Coronary artery (tissue), 2 donors: ENCODE measurements around the gene AQP7.
A peak's percentile ranks its signal among the peaks of the same experiment; 100 is the strongest.
"Not testable (repeated sequence)": the region's sequence is repeated elsewhere in the genome, so short reads cannot be mapped to it uniquely, and the experiment has no call there.

Experiments
- DNase-seq: peaks from one replicate; pipeline ENCODE4 v3.0.0-alpha.2; 2017; ENCODE audit warnings: low spot score
- H3K27ac ChIP-seq, 2 donors: fragments of 200-600 bp; sonication (generic); one replicate each; pipeline ENCODE4 v1.5.1; 2016 to 2019
- H3K4me3 ChIP-seq: fragments of 200-600 bp; sonication (generic); 2 replicates; pipeline ENCODE4 v1.5.1; 2016; ENCODE audit warnings: mild to moderate bottlenecking, moderate library complexity
- TF ChIP-seq, protein P1 (sequence below): fragments of 200-600 bp; sonication (generic); IDR thresholded peaks from one replicate; pipeline ENCODE4 v1.5.1; 2019; ENCODE audit warnings: antibody characterized with exemption

AQP7 gene

DNA sequence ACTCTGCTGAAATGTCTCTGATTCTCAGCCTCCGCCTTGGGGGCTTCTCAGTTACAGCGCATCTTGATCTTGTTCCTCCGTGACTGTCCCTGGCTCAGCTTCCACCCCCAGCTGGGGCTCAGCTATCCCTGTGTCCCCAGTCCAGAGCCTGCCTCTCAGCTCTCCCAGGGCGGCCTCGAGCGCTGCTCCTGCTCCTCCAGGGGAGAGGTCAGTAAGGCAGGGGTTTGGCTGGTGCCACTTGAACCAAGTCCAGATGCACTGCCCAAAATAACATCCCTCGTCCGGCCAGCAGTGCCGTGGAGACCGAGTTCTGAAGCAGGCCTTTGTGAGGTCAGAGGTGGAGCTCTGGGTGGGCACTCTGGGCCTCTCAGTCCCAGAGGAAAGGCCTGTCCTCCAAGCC lies at the start of gene AQP7:
Gene AQP7 (minus strand): TSS at position 198 of the 400 bp plus-strand sequence. CDS start 1,306 bp downstream, outside the sequence.
- peak within 1 kb of the TSS; percentile 51 to 88 for H3K27ac ChIP-seq
- H3K4me3 ChIP-seq = peak within 1 kb of the TSS; percentile 51
- DNase-seq = not testable (repeated sequence)

DNA sequence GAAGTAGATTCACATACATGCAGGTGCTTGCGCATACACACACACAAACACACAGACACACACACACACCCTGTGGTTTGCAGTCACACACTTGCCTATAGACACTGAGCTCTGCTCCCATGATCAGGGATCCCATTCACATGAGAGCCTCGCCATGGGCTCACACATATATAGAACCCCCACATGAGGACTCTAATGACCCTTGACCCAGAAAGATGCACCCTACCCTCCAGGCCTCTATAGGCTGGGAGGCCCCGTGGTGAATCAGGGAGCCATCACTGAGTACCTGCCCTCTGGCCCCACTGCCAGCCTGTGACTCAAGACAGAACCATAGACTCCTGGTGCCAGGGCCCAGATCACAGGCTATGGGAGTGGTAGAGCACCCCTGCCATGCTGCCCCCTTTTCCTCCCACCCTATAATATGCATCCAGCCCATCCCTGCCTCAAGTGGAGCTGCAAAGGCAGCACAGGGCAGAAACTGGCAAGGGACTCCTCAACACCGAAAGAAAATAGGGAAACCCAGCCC lies 48.3 kb upstream of the AQP7 start:
- H3K4me3 ChIP-seq = no peak overlapping the region
- no peak overlapping the region for H3K27ac ChIP-seq
- TF ChIP-seq, protein P1, sequence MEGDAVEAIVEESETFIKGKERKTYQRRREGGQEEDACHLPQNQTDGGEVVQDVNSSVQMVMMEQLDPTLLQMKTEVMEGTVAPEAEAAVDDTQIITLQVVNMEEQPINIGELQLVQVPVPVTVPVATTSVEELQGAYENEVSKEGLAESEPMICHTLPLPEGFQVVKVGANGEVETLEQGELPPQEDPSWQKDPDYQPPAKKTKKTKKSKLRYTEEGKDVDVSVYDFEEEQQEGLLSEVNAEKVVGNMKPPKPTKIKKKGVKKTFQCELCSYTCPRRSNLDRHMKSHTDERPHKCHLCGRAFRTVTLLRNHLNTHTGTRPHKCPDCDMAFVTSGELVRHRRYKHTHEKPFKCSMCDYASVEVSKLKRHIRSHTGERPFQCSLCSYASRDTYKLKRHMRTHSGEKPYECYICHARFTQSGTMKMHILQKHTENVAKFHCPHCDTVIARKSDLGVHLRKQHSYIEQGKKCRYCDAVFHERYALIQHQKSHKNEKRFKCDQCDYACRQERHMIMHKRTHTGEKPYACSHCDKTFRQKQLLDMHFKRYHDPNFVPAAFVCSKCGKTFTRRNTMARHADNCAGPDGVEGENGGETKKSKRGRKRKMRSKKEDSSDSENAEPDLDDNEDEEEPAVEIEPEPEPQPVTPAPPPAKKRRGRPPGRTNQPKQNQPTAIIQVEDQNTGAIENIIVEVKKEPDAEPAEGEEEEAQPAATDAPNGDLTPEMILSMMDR = no peak
- DNase-seq = no peak

DNA sequence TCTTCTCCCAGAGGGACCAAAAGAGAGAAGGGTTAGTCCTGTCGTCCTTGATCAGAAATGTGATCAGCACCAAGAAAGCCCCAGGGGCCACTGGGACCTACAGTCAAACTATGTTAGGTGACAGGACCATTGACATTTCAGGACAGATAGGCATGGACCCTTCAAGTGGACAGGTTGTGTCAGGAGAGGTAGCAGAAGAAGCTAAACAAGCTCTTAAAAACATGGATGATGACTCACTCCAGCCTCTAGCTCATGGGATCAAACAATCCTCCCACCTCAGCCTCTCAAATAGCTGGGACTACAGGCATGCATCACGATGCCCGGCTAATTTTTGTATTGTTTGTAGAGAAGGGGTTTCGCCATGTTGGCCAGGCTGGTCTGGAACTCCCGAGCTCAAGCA lies 47.3 kb upstream of the AQP7 start:
- no peak overlapping the region for H3K4me3 ChIP-seq
- TF ChIP-seq, protein P1 = no peak
- no peak for DNase-seq
- H3K27ac ChIP-seq = no peak overlapping the region

DNA sequence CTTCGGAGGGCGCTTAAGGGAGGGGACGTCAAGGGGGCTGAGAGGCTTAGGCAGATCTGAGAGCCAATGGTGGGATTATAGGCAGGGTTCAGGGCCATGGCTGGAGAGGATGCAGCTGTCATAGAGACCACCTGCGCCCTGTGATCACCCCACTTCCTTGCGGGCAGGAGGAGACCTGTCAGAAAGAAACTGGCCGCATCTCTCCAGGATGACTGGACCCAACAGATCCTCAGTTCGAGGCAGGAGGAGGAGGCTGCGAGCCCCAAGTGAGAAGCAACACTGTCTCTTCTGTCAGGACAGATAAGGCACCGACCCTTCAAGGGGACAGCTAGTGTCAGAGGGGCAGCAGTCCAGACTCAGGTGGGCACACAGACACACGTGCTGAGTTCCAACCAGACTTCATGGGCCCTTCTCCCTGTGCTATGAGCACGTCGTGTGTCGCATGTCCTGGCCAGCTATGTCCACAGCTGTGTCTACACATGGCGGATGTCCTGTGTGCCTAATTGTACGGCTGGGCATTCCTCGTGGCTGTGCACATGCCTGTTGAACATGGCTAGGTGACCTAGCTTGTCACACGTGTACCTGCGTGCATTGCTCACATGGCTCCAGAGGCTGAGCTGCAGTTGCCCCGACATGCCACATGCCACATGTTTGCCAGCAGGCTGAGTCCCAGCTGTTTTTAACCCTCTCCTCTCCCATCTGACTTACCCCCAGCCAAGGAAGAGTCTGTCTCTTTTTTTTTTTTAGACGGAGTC lies 45.6 kb upstream of the AQP7 start:
- TF ChIP-seq, protein P1 = no peak
- Histone ChIP-seq H3K27ac (peak overlapping the region in 1 of 2 donors; percentile 63), H3K4me3 (peak overlapping the region; percentile 71)
- no peak for DNase-seq

DNA sequence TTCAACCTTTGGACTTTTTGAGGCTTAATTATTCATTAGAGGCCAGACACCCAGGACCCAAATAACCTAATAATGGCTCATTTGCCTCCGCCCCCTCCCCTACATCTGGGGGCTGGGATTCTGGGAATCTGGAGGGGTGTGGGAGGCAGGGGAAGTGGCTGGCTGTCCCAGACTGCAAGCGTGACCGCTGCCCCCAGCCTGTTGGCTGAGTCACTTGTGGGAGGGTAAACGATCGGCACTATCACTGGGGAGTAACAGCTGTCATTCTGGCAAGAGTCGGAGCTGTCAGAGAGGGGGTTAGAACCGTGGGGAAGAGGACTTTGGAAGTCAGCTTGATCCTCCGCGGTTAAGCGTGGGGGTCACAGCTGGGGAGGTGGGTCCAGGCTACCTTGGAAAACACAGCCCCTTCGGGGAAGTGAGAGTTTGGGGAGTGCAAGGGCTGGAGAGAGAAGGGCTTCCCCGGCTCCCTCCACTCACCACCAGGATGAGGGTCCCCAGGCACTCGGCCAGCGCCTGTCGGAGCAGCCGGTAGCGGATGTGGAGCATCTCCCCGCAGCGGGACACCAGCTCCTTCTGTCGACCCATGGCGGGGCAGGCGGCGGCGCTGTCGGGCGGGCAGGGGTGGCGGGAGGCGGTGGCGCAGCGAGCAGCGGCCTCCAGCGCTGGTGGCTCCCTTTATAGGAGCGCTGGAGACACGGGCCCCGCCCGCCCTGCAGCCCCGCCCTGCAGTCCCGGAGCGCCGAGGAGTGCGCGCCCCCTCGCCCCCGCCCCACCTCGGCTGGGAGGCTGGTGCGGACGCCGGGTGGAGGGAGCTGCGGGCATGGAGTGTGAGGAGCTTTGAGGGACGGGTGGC lies 44.8 kb upstream of the AQP7 start, which contains the start of gene AQP3:
Gene AQP3 (minus strand): TSS at position 648 of the 853 bp plus-strand sequence. CDS start 63 bp downstream, at position 585.
- H3K27ac ChIP-seq = peak within 1 kb of the TSS in 1 of 2 donors; percentile 63
- peak within 1 kb of the TSS; percentile 71 for H3K4me3 ChIP-seq
- no peak for DNase-seq
- TF ChIP-seq, protein P1 = peak; percentile 30

DNA sequence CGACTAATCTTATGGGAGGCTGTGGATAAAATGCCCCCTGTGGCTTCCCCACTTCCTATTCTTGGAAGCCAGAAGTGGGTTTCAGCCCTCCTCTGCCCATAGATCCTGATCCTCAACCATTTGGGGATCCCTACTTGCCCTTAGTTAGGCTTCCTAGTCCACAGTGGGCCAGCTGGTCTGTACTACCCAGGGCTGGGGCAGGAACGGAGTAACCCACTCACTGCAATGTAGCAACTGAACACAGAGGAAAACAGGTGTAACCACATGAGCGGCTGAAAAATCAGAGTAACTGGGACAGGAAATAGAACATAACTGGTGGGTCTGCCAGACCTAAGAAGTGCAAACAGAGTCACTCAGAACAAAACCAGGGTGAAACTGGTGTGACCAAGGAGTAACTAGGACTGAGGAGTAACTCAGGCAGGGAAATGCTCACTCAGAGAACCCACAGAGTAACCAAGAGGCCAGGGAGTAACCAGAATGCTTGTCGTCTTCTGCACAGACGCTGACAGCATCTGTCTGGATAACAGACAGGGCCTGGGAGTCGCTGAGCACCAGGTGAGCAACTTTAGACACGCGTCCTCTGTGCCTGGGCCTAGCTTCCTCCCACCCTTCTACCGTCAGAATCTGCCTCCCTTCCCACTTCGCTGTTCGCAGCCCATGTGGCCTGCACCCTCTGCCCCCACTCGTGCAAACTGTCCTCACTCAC lies 44.0 kb upstream of the AQP7 start:
- DNase-seq = no peak
- TF ChIP-seq, protein P1 = no peak
- peak overlapping the region in 1 of 2 donors; percentile 63 for H3K27ac ChIP-seq
- peak overlapping the region; percentile 71 for H3K4me3 ChIP-seq
